NCI-H2107 treated with DMSO at 0.1 percent for 48 hours (cell line): Measurements from ENCODE around the gene PDK2.
"Not testable (repeated sequence)": the region's sequence is repeated elsewhere in the genome, so short reads cannot be mapped to it uniquely, and the experiment has no call there.

Source experiments
- DNase-seq: peaks from one replicate; lab custom pipeline; 2025; ENCODE audit not compliant: unreplicated experiment; lab: John Stamatoyannopoulos, UW

The PDK2 gene

DNA sequence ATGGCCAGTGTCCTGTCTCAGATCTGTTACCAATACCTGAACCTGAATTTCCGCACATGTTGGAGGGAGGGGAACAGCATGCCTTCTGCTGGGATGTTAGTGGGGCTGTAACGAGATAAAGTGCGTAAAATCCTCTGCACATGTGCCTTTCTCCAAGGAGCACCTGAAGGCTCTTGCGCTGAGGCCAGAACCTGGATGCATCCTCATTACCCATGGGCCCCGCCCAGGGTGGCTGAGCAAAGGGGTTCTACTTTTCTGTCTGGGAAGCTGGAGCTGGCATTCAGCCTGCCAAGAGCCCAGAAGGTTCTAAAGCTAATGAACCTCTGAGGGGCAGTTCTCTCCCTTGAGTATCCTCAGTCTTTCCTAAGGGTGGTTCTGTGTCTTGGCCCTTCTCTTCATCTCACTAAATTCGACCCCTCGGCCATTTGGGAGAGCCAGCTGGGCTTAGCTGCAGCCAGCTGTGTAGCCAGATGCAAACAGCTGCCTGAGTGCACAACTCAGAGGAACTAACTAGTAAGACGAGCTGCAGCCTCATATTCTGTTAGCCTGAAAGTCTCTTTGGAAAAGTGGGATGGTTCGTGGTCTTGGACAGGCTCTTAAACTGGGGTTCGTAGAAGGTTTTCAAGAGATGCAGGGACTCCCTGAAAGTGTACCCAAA lies 36.7 kb upstream of the PDK2 start:
- DNase-seq = no peak

DNA sequence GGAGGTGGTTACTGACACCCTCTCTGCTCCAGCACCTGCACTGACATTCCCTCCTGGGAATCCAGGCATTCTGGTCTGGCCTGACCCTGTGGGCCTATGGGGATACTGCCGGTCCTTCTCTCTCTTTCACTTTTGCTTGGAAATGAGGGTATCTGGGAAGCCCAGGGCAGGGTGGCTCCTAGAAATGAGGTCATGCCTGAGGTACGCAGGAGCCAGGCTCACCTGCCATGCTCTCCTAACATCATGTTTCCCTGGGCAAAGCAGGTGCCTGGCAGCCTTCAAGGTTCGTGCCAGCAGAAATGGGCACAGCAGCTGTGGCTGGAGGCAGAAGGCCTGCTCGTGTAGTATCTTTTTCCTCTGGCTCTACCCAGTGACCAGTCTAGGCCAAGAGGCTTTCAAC lies 35.9 kb upstream of the PDK2 start:
- peak; percentile 27 for DNase-seq

DNA sequence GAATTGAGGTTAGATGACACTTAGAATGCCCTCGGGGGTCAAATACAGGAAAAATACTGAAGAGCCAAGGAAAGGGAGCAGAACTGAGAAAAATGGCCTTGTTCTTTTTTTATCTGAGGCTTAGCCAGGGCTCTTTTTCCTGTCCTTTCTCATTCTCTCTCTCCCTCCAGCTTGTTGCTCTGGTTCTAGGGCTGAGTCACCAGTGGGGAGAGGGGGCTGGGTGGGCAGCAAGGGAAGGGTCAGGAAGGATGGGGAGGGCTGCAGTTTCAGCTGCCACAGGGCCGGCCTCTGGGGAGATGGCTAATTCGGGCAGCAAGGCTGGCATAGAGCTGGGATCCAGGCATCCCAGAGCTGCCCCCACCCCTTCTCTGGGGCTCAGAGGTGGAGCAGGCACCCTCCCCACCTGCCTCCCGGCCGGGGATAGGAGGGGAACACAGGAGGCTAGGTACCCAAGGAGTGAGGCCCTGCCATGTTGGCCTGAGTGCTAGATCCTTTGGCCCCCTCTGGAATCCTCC lies 35.3 kb upstream of the PDK2 start:
- no peak for DNase-seq

DNA sequence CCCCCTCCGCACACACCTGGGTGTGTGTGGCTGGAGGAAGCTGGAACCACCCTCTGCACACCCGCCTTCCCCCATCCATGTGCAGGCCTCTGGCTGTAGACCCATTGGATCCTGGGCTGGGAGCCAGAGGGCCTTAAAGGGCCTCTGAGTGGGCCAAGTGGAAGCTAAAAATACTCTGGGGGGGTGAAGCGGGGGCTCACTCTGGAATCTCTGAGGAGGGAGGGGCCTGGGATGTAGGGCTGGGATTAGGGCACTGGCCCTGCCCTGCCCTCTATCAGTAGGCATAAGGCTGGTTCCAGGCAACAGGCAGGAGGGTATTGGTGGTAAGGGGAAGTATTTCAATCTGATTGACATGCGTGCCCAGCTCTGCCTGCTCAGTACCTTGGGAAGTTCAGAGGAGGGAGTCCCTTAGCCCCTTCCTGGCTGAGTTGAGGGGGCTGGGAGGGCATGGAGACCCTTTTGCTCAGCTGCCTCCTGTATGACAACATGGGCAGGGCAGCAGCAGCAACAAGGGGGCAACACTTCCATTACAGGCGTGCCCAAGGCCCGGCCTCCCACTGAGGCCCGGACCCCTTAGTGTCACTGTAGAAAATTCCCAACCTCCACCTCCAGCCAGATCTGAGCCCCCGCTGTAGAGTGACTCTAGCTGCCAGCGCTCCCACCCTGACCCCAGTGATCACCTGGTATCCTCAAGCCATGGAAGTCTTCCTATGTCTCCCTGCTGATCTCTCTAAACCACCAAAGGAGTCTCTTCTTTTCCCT lies 34.0 kb upstream of the PDK2 start:
- DNase-seq = no peak

DNA sequence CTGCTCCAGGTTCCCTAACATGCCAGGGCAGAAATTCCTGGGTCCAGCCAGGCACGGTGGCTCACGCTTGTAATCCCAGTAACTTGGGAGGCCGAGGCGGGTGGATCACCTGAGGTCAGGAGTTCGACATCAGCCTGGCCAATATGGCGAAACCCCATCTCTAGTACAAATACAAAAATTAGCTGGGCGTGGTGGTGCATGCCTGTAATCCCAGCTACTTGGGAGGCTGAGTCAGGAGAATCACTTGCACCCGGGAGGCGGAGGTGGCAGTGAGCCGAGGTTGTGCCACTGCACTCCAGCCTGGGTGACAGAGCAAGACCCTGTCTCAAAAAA lies 33.5 kb upstream of the PDK2 start:
- DNase-seq = not testable (repeated sequence)

DNA sequence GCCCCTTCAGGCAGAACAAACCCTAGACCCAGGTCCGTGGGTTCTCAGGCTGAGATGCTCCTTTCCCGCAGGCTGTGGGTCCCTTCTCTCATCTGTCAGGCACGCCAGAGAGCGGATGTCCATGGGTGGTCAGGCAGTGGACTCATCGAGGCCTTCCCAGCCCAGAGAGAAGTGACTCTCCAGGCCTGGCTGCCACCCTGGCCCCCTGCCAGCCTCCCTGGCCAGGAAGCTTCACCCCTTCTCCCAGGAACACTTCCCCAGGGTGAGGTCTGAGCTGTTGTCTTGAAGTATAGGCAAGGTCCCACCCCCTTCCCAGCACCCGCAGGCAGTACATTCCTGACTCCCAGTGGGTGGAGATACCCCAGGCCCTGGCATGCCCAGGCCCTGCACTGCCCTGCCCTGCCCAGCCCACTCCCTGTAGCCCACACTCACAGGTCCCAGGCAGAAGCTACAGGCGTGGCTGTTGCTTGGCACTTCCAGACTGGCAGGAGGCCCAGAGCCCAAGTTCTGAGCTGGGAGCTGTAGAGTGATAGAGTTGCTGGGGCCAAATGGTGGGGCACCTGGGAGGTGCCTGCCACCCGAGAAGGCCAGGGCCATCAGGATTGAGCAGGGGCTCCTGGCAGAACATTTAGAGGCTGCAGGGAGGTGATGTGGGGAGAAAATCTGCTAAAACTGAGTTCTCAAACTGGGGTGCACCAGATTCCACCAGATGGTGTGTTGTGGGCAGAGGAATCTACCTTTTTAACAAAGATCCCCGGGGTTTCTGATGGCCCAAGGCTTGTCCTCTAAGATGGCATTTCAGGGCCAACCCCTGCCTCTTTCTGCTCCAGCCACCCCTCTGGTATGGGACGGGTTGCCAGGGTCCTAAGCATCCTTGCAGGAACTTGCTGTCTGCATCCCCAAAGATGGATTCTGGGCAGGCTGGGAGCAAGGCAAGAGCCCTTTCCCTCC lies 32.6 kb upstream of the PDK2 start:
- DNase-seq = no peak

DNA sequence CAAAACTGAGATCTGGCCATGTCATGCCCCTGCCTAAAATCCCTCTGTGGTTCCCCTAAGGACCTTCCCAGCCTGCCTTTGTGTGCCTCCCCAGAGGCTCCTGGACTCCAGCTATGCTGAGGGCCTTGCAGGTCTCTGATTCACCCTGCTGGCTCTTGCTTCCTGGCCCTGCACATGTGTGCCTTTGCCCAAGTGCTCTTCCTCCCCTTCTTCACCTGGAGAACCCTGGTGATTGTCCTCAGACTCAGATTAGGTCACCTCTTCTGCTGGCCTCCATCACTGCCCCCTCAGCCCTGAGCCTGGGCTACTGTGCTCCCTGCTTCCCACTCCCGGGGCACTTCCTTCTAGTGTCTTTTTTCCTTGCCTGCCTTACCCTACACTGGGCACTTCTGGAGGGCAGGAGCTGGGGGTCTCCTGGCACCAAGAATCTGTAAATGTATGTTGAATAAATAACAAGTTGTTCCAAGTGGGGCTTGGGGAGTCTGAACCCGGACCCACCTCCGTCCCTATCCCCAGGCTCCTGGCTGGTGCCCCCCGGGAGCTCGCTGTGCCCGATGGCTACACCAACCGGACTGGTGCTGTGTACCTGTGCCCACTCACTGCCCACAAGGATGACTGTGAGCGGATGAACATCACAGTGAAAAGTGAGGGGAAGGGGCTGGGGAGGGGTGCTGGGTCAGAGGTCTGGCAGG lies 31.4 kb upstream of the PDK2 start:
- DNase-seq = no peak

DNA sequence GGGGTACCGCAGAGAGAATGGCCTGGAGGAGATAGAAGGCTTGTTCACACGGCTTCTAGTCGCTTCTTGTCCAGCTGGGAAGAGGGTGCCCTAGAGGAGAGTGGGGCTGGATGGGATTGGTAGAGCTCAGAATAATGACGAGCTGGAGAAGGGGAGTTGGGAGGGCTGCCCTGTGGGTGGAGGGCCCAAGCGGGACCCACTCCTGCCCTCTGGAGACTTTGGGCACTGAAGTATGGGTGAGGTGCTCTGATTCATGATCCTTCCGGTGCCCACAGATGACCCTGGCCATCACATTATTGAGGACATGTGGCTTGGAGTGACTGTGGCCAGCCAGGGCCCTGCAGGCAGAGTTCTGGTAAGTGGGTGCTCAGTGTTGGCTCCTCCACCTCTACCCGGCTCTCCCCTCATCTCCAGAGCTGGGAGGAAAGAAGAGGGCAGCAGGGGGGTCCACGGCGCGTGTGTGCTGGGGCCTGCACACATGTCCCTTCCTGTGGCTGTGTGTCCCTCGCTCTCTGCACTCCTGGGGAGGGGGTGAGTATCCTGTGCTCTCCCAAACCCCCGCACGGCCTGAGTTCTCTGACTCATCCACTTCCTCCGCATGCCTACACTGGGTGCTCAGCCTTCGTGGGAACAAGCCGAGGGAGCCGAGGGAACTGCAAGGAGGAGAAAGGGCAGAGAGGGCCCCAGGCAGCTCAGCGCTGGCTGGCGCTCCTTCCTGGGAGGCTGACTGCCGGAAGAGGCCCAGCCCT lies 30.7 kb upstream of the PDK2 start:
- no peak for DNase-seq

DNA sequence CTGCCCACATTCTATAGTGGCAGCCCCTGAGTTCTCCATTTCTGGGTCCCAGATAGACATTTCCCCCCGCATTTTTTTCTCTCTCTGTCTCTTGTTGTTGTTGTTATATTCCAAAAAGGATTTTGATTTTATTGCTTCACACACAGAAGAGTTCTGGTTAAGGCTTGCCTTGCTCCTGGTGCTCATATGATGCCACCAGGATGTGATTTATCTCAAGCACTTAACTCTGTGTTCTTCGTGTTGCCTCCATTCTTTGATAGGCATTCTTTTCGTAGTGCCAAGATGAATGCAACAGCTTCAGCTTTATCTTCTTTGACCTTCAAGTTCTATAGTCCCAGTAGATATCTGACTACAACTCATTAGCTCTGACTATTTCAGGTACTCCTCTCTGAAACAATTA lies 30.1 kb upstream of the PDK2 start:
- DNase-seq = no peak

DNA sequence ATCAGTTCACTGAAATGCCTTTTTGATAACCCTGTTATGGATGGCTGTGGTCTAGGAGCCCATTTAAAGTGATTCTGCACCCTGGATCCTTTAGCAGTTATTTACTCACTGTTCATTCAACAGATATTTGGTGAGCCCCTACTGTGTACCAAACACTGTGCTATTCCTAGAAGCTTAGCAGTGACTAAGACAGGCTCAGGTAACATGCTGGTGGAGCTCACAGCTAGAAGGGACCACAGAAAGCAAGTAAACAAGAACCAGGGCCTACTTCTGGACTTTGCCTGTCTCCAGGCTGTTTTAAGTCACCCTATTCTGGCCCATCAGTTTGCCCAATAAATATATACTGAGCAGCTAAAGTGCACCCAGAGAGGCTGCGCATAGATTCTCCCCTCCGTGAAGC lies 28.2 kb upstream of the PDK2 start:
- DNase-seq = no peak

DNA sequence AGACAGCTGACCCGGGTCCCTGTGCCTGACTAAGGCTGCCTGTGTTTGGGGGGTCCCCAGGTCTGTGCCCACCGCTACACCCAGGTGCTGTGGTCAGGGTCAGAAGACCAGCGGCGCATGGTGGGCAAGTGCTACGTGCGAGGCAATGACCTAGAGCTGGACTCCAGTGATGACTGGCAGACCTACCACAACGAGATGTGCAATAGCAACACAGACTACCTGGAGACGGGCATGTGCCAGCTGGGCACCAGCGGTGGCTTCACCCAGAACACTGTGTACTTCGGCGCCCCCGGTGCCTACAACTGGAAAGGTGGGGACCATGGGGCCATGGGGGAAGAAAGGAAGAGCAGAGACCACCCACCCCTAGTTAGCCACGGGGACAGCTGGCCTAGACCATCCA lies 27.2 kb upstream of the PDK2 start:
- DNase-seq = no peak

DNA sequence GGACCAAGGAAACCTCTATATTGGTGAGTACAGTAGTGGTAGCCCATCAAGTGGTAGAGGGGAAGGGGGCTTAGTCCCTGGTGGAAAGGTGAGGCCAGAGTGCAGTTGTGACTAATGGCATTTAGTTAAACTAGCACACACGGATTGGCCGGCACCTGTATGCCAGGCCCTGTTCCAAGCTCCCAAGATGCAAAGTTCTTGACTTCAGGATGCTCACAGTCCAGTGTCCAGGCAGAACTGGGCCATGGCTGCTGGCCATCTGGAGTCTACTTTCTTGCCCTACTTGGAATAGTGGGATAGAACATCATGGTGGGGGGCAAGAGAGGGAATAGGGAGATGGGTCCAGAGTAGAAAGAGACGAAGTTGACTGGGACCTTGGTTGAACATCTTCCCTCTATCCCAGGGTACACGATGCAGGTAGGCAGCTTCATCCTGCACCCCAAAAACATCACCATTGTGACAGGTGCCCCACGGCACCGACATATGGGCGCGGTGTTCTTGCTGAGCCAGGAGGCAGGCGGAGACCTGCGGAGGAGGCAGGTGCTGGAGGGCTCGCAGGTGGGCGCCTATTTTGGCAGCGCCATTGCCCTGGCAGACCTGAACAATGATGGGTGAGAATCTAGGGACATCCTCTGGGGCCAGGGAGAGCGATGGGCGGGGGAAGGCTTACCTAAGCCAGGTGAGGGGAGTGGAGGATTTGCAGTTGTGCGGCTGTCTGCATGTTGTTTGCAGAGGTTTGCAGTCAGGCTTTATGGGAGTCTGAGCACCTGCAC lies 24.1 kb upstream of the PDK2 start:
- no peak for DNase-seq

DNA sequence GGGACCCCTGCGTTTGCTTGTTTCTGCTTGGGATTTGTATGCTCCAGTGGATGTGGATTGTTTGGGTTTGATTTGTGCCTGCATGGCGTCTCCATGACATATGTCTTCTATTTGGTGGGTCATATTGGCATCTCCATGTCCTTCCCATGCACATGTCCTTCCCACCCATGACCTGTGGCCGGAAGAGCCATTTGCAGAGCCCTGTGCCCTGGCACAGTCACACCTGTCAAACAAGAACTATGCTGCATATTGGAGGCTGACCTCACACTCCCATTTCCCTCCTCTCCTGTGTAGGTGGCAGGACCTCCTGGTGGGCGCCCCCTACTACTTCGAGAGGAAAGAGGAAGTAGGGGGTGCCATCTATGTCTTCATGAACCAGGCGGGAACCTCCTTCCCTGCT lies 23.5 kb upstream of the PDK2 start:
- no peak for DNase-seq

DNA sequence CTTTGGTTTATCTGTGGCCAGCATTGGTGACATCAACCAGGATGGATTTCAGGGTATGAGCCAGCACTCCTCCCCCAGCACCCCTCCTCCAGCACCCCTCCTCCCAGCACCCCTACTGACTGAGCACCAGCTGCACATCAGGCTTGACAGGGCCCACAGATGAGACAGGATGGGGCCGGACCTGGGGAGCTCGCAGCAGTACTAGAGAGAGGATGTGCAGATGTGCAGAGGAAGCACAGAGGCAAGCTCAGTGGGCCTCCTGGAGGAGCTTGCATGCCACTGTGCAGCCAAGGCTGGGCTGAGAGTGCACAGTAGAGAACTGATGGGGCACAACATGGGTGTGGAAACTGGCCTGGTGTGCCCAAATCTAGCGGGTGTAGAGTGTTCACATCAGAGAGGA lies 23.0 kb upstream of the PDK2 start:
- no peak for DNase-seq

DNA sequence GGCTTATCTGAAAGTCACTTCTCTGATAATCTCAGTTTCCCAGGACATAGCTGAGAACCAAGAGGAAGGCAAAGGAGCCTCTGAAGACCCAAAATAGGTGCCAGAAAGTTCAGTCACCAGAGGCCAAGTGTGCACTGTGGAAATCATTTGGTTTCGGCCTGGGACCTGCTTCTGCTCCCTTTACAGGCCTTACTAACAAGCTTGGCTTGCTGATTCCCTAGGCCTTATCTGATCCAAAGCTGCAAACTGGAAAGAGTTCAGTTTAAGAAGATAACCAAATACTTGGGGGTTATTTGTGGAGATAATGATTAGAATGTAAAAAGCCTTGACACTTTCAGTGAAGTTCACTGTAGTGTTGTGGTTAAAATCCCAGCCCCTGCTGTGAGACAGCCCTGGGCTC lies 22.2 kb upstream of the PDK2 start:
- DNase-seq = no peak

DNA sequence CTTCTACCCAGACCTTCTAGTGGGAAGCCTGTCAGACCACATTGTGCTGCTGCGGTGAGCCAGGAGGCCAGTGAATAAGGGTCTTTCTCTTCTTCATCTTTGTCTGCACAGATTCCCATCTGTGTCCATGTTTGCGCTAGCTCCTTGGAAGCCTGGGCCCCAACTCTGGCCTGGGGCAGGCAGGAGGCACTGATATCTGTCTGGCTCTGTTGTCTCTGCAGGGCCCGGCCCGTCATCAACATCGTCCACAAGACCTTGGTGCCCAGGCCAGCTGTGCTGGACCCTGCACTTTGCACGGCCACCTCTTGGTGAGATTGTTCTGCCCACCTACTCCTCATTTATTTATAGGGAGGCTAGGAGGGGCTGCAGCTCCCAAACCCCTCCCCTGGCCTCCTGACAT lies 20.9 kb upstream of the PDK2 start:
- DNase-seq = no peak

DNA sequence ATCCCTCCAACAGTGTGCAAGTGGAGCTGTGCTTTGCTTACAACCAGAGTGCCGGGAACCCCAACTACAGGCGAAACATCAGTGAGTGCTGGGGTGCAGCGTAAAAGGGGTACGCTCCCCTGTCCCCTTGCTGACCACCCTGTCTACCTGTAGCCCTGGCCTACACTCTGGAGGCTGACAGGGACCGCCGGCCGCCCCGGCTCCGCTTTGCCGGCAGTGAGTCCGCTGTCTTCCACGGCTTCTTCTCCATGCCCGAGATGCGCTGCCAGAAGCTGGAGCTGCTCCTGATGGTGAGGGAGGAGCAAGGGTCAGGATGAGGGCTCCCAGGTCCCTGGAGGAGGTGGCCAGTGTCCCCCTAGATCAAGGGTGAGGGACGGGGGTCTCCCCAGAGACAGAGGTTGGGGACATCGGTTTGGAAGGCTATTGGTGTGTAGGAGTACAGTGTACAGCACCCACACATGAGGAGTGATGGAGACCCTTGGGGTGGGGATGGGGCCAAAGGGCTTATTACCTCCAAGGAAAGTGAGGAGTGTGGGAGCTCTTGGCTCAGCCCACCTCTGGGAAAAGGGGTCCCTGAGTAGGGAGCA lies 19.6 kb upstream of the PDK2 start:
- DNase-seq = no peak

DNA sequence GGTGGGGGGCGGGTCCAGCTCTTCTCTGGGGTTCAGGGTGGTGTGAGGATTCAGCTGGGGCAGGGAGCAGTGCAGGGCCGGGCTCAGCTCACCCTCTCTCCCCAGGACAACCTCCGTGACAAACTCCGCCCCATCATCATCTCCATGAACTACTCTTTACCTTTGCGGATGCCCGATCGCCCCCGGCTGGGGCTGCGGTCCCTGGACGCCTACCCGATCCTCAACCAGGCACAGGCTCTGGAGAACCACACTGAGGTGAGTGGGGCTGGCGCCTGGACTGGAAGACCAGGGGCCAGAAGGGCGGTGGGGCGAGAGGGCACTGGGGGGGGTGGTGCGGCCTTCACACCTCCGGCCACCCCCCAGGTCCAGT lies 18.9 kb upstream of the PDK2 start:
- no peak for DNase-seq

DNA sequence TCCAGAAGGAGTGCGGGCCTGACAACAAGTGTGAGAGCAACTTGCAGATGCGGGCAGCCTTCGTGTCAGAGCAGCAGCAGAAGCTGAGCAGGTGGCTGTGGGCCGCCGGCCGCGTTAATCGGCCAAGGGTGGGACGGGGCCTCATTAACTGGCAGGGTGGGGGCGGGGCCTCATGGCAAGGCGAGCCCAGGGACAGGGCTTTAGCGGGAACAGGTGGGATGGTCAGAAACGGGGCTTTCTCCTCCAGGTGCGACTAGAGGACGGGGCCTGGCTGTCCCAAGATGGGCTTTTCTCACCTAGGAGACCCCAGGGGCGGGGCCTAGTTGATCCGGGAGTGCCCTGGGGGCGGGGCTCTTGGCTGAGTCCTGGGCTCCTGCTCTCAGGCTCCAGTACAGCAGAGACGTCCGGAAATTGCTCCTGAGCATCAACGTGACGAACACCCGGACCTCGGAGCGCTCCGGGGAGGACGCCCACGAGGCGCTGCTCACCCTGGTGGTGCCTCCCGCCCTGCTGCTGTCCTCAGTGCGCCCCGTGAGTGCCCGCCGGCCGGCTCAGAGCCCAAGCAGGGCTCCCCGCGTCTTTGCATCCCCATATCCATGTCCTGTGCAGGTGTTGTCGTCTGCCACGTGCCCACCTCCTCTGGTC lies 18.4 kb upstream of the PDK2 start:
- no peak for DNase-seq
